ENCODE measurements around the gene PGLYRP3.

PGLYRP3 gene

DNA sequence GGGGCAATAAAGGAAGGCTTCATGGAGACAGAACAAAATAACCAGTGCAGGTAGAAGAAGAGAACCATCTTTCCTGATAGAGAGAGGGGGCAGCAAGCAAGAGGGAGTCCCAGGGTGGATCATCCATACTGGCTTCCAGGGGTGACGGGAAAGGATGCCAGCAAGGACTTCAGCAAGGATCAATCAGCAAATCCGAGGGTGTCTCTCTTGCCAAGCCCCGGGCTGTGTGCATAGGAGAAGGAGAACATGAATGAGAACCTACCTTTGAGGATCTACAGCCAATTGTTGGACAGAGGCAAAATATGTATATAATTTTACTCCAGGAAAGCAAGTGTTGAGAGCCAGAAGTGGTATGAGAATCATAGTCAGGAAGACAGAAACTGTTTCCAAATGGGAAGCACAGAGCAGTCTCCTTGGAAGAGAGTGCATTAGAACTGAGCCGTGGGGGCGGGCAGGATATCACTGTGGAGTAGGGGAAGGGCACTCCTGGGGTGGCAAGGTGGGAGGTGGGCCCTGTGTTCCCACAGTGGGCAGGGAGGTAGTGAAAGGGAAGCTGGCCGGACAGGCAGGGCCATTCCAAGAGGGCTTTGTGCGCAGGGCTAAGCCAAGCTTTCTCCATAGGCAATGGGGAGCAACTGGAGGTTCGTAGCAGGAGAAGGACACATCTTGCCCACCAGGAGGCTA, 43.8 kb upstream of the PGLYRP3 start:
- Histone ChIP-seq H4K20me1 (ENCODE audit: insufficient read depth, low read length) (no peaks in the 10 kb centered on the region), H3F3A (ENCODE audit: insufficient read depth, low read length) (no peaks in the 10 kb centered on the region), H3K27ac (ENCODE audit: low read depth, low read length, poor library complexity, severe bottlenecking) (no peak overlapping the region), H3K4me2 (ENCODE audit: low read length) (no peak overlapping the region), H3K79me2 (ENCODE audit: insufficient read depth, low read length) (no peaks in the 10 kb centered on the region), H3K27me3 (ENCODE audit: insufficient read depth, low read length) (no peaks in the 10 kb centered on the region), H3K9me2 (ENCODE audit: low read depth, low read length) (no peaks in the 10 kb centered on the region), H3K4me3 (ENCODE audit: low read depth, low read length, poor library complexity, severe bottlenecking) (no peak overlapping the region), H3K36me3 (ENCODE audit: insufficient read depth, low read length) (no peaks in the 10 kb centered on the region), H3K4me1 (ENCODE audit: insufficient read depth, low read length, severe bottlenecking) (no peaks in the 10 kb centered on the region), H3K9me3 (ENCODE audit: low read length) (no peaks in the 10 kb centered on the region), H3K9ac (ENCODE audit: low read length) (no peak overlapping the region), H2AFZ (ENCODE audit: low read length) (no peak overlapping the region)
- TF ChIP-seq, protein P1, sequence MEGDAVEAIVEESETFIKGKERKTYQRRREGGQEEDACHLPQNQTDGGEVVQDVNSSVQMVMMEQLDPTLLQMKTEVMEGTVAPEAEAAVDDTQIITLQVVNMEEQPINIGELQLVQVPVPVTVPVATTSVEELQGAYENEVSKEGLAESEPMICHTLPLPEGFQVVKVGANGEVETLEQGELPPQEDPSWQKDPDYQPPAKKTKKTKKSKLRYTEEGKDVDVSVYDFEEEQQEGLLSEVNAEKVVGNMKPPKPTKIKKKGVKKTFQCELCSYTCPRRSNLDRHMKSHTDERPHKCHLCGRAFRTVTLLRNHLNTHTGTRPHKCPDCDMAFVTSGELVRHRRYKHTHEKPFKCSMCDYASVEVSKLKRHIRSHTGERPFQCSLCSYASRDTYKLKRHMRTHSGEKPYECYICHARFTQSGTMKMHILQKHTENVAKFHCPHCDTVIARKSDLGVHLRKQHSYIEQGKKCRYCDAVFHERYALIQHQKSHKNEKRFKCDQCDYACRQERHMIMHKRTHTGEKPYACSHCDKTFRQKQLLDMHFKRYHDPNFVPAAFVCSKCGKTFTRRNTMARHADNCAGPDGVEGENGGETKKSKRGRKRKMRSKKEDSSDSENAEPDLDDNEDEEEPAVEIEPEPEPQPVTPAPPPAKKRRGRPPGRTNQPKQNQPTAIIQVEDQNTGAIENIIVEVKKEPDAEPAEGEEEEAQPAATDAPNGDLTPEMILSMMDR (IDR thresholded peaks at IDR 0.05; ENCODE audit: low read length), result no peak
- no peak for TF ChIP-seq EZH2 (IDR thresholded peaks at IDR 0.05; ENCODE audit: borderline replicate concordance, low read length)

DNA sequence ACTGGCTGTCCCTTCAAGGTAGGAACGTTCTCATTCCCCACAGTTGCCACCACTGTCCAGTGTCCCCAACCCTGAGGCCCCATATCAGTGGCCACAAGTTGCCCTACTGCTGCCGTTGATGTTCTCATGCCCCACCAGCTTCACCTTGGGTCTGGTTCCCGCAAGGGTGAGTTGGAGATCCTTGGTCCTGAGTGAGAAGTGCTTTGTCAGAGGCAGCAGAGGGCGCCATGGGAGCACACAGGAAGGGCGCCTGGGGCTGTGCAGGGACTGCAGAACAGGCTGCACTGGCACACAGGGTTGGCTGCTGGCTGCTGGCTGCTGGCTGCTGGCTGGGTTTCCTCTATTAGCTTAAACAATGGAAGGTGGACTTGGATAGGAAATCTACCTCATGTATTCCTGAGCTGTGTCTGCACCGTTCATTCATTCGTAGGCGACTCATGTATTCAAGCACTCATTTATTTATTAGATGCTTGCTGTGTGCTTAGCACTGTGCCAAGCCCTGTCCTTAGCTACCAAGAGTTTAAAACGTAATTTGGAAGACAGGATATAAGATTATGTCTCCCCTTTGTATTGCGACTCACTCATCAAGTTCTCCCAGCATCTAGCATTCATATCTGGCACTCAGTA, 42.8 kb upstream of the PGLYRP3 start:
- Histone ChIP-seq H3F3A (ENCODE audit: insufficient read depth, low read length) (no peaks in the 10 kb centered on the region), H4K20me1 (ENCODE audit: insufficient read depth, low read length) (no peaks in the 10 kb centered on the region), H3K9me3 (ENCODE audit: low read length) (no peaks in the 10 kb centered on the region), H3K9me2 (ENCODE audit: low read depth, low read length) (no peaks in the 10 kb centered on the region), H3K4me1 (ENCODE audit: insufficient read depth, low read length, severe bottlenecking) (no peaks in the 10 kb centered on the region), H3K4me3 (ENCODE audit: low read depth, low read length, poor library complexity, severe bottlenecking) (no peak overlapping the region), H2AFZ (ENCODE audit: low read length) (no peak overlapping the region), H3K27me3 (ENCODE audit: insufficient read depth, low read length) (no peaks in the 10 kb centered on the region), H3K36me3 (ENCODE audit: insufficient read depth, low read length) (no peaks in the 10 kb centered on the region), H3K9ac (ENCODE audit: low read length) (no peak overlapping the region), H3K4me2 (ENCODE audit: low read length) (no peak overlapping the region), H3K79me2 (ENCODE audit: insufficient read depth, low read length) (no peaks in the 10 kb centered on the region), H3K27ac (ENCODE audit: low read depth, low read length, poor library complexity, severe bottlenecking) (no peak overlapping the region)
- TF ChIP-seq EZH2 (IDR thresholded peaks at IDR 0.05; ENCODE audit: borderline replicate concordance, low read length), result no peak
- TF ChIP-seq, protein P1 (IDR thresholded peaks at IDR 0.05; ENCODE audit: low read length), result peak; percentile 66

DNA sequence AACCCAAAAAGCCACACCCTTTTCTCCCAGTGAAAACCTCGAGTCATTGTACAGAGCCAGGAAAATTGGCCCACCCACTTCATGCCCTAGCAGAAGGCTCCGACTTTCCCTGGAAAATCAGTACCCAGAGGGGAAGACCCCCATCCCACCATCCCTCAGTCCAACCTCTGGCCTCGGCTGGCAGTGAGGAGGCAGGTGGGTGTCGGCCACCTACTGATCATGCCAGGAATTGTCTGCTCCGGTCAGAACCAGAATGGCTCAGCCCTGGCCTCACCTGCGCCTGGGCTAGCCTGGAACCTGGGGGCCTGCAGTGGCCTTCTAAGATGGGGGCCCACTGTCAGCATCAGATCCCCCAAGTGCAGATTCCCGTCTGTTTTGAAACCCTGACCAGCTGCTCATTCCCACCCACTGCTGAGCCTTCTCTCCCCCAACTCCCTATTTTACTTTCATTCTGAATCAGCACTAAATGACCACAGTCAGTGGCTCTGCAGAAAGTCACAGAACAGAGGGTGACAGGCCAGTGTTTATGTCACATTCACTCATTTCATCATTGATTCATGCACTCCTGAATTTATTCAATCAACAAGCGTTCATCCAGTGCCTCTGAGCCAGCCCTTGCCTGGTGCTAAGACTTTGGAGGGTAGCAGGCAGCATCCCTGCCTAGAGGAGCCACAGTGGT, 41.9 kb upstream of the PGLYRP3 start:
- H3F3A ChIP-seq (ENCODE audit: insufficient read depth, low read length), result no peaks in the 10 kb centered on the region
- H3K4me2 ChIP-seq (ENCODE audit: low read length), result no peak overlapping the region
- H3K9me3 ChIP-seq (ENCODE audit: low read length), result no peaks in the 10 kb centered on the region
- no peaks in the 10 kb centered on the region for H3K4me1 ChIP-seq (ENCODE audit: insufficient read depth, low read length, severe bottlenecking)
- H3K79me2 ChIP-seq (ENCODE audit: insufficient read depth, low read length), result no peaks in the 10 kb centered on the region
- H3K9me2 ChIP-seq (ENCODE audit: low read depth, low read length), result no peaks in the 10 kb centered on the region
- TF ChIP-seq EZH2 (IDR thresholded peaks at IDR 0.05; ENCODE audit: borderline replicate concordance, low read length), result no peak
- TF ChIP-seq, protein P1 (IDR thresholded peaks at IDR 0.05; ENCODE audit: low read length), result no peak
- no peak overlapping the region for H3K27ac ChIP-seq (ENCODE audit: low read depth, low read length, poor library complexity, severe bottlenecking)
- H3K4me3 ChIP-seq (ENCODE audit: low read depth, low read length, poor library complexity, severe bottlenecking), result no peak overlapping the region
- H2AFZ ChIP-seq (ENCODE audit: low read length), result no peak overlapping the region
- no peaks in the 10 kb centered on the region for H3K36me3 ChIP-seq (ENCODE audit: insufficient read depth, low read length)
- H3K9ac ChIP-seq (ENCODE audit: low read length), result no peak overlapping the region
- H4K20me1 ChIP-seq (ENCODE audit: insufficient read depth, low read length), result no peaks in the 10 kb centered on the region
- H3K27me3 ChIP-seq (ENCODE audit: insufficient read depth, low read length), result no peaks in the 10 kb centered on the region

Data from OCI-LY1 (cell line).